ENCODE measurements around the gene AKAP8. TPM values are rescaled to one million over a fixed set of nuclear protein-coding genes. Genes with fewer than 3 reads are reported as not detected.

AKAP8 gene
- total RNA-seq, 1 experiment from 2014 or later = 16.4 TPM

- peak; percentile 46 for DNase-seq (ENCODE audit: low read depth)
Observed at GRCh38 chr19:15332311-15332996, 47.1 kb downstream of the AKAP8 start, which contains the start of gene BRD4. Gene BRD4 (minus strand): TSS chr19:15332539. CDS start chr19:15273099, 59,440 bp downstream.

- DNase-seq (ENCODE audit: low read depth) = peak; percentile 44
Observed at GRCh38 chr19:15331419-15332310, 47.9 kb downstream of the AKAP8 start.

- peak; percentile 96 for DNase-seq (ENCODE audit: low read depth)
Observed at GRCh38 chr19:15330801-15331418, 48.7 kb downstream of the AKAP8 start.

GRCh38 chr19:15328312-15328711, 51.3 kb downstream of the AKAP8 start:
- DNase-seq (ENCODE audit: low read depth) = no peak

- no peak for DNase-seq (ENCODE audit: low read depth)
Observed at GRCh38 chr19:15324791-15325519, 54.6 kb downstream of the AKAP8 start.

- peak; percentile 36 for DNase-seq (ENCODE audit: low read depth)
Observed at GRCh38 chr19:15323496-15324235, 55.9 kb downstream of the AKAP8 start.

GRCh38 chr19:15321739-15322138, 57.8 kb downstream of the AKAP8 start:
- DNase-seq (ENCODE audit: low read depth) = no peak

GRCh38 chr19:15320116-15320515, 59.5 kb downstream of the AKAP8 start:
- no peak for DNase-seq (ENCODE audit: low read depth)

- no peak for DNase-seq (ENCODE audit: low read depth)
Observed at GRCh38 chr19:15318241-15318691, 61.3 kb downstream of the AKAP8 start.

- no peak for DNase-seq (ENCODE audit: low read depth)
Observed at GRCh38 chr19:15317392-15318071, 62.1 kb downstream of the AKAP8 start.

- no peak for DNase-seq (ENCODE audit: low read depth)
Observed at GRCh38 chr19:15316498-15316897, 63.1 kb downstream of the AKAP8 start.

GRCh38 chr19:15315101-15315500, 64.5 kb downstream of the AKAP8 start:
- DNase-seq (ENCODE audit: low read depth) = no peak

GRCh38 chr19:15313649-15314279, 65.8 kb downstream of the AKAP8 start:
- no peak for DNase-seq (ENCODE audit: low read depth)

GRCh38 chr19:15307169-15307568, 72.4 kb downstream of the AKAP8 start:
- DNase-seq (ENCODE audit: low read depth) = no peak

GRCh38 chr19:15305582-15306334, 73.8 kb downstream of the AKAP8 start:
- DNase-seq (ENCODE audit: low read depth) = no peak

GRCh38 chr19:15304140-15304705, 75.4 kb downstream of the AKAP8 start:
- DNase-seq (ENCODE audit: low read depth) = no peak

Measured in M059J (cell line).